WI38 (cell line): ENCODE measurements around the gene FAM171A1.

Experiments used
- H3K4me3 ChIP-seq: 2 replicates; pipeline ENCODE4 v1.5.1; 2011; ENCODE audit warnings: low read depth, mild to moderate bottlenecking, control low read depth, low read length
- CTCF ChIP-seq: IDR thresholded peaks from 2 replicates; pipeline ENCODE4 v1.5.1; 2012; ENCODE audit warnings: low read depth, mild to moderate bottlenecking, control low read depth, low read length

The FAM171A1 gene

GRCh38 chr10:15352201-15352600 lies 18.9 kb downstream of the FAM171A1 start:
- H3K4me3 ChIP-seq, result no peak overlapping the region
- no peak for TF ChIP-seq CTCF

- TF ChIP-seq CTCF, result no peak
- H3K4me3 ChIP-seq, result no peak overlapping the region
Observed at GRCh38 chr10:15351099-15351820, 19.8 kb downstream of the FAM171A1 start.

- no peak overlapping the region; the same call in none of the 2 replicates for H3K4me3 ChIP-seq
- no peak for TF ChIP-seq CTCF
Observed at GRCh38 chr10:15349112-15349511, 22.0 kb downstream of the FAM171A1 start.

- H3K4me3 ChIP-seq, result peak overlapping the region; percentile 24
- TF ChIP-seq CTCF, result no peak
Observed at GRCh38 chr10:15348579-15348978, 22.5 kb downstream of the FAM171A1 start.

GRCh38 chr10:15347150-15347549 lies 23.9 kb downstream of the FAM171A1 start:
- no peak overlapping the region for H3K4me3 ChIP-seq
- no peak for TF ChIP-seq CTCF

- no peak overlapping the region for H3K4me3 ChIP-seq
- no peak for TF ChIP-seq CTCF
Observed at GRCh38 chr10:15346440-15347141, 24.5 kb downstream of the FAM171A1 start.

GRCh38 chr10:15345450-15345849 lies 25.6 kb downstream of the FAM171A1 start:
- H3K4me3 ChIP-seq, result no peak overlapping the region
- TF ChIP-seq CTCF, result no peak
